Bronchial epithelial cell (primary cell): ENCODE results near the gene BRS3. TPM values are rescaled to one million over a fixed set of nuclear protein-coding genes. Genes with fewer than 3 reads are reported as not detected.

Source experiments
- DNase-seq: peaks from one replicate; pipeline ENCODE4 v3.0.0-alpha.2; 2010; ENCODE audit warnings: low read depth
- FAIRE-seq: peaks from 2 replicates; lab custom pipeline; 2011; peaks lifted over from hg19 to GRCh38; lab: Jason Lieb, UNC
- H3K27me3 ChIP-seq: 2 replicates; pipeline ENCODE4 v1.5.1; 2011; ENCODE audit warnings: low read length; ENCODE audit not compliant: control insufficient read depth, insufficient read depth
- H3K36me3 ChIP-seq: 2 replicates; pipeline ENCODE4 v1.5.1; 2011; ENCODE audit warnings: low read length; ENCODE audit not compliant: control insufficient read depth, insufficient read depth
- H3K4me3 ChIP-seq: 2 replicates; pipeline ENCODE4 v1.5.1; 2011; ENCODE audit warnings: mild to moderate bottlenecking, low read depth, low read length, control low read depth
- CTCF ChIP-seq: IDR thresholded peaks from 2 replicates; pipeline ENCODE4 v1.5.1; 2011; ENCODE audit warnings: mild to moderate bottlenecking, moderate library complexity, low read length, control low read depth, inconsistent platforms; ENCODE audit not compliant: insufficient read depth, severe bottlenecking
- total RNA-seq: library from RNA; depleted of rRNA; stranded (reverse); fragments of >200 nt; gene quantifications from 2 replicates; pipeline ENCODE4 v1.2.1, GENCODE V29; 2014

Gene BRS3
- total RNA-seq, 1 donor from 2014 or later: not detected

GRCh38 chrX:136495043-136495442, 7.3 kb downstream of the BRS3 start:
- FAIRE-seq: no peak
- no peaks in the 10 kb centered on the region for H3K36me3 ChIP-seq
- H3K27me3 ChIP-seq: no peaks in the 10 kb centered on the region
- no peak for DNase-seq
- TF ChIP-seq CTCF: no peak
- H3K4me3 ChIP-seq: no peak overlapping the region

DNA sequence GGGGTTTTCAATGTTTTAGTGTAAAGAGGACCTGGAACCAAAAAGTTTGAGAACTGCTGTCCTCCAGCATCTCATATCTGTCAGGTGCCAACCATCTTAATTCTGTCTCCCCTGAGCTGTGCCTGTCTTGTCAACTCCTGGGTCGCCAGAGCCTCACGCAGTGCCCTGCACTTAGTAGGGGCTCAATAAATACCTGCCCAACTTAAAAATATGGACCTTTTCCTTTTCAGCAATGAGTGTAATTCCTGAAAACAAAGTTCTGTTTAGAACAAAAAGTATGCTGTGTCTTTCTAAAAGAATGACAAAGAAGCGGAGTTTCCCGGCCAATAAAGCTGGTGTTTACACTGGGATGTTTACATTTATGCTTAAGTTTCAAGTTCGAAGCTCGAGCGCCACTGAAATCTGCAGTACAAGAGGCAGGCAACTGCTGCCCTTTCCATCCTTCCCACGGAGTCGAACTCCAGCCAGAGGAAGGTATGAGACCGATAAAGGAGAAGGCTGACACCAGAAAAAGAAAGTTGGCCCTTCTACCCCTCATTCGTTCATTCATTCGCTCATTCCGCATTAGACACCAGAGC, 8.5 kb downstream of the BRS3 start:
- no peak for FAIRE-seq
- no peaks in the 10 kb centered on the region for H3K27me3 ChIP-seq
- no peaks in the 10 kb centered on the region for H3K36me3 ChIP-seq
- DNase-seq: no peak
- H3K4me3 ChIP-seq: peak overlapping the region; percentile 62
- TF ChIP-seq CTCF: no peak

DNA sequence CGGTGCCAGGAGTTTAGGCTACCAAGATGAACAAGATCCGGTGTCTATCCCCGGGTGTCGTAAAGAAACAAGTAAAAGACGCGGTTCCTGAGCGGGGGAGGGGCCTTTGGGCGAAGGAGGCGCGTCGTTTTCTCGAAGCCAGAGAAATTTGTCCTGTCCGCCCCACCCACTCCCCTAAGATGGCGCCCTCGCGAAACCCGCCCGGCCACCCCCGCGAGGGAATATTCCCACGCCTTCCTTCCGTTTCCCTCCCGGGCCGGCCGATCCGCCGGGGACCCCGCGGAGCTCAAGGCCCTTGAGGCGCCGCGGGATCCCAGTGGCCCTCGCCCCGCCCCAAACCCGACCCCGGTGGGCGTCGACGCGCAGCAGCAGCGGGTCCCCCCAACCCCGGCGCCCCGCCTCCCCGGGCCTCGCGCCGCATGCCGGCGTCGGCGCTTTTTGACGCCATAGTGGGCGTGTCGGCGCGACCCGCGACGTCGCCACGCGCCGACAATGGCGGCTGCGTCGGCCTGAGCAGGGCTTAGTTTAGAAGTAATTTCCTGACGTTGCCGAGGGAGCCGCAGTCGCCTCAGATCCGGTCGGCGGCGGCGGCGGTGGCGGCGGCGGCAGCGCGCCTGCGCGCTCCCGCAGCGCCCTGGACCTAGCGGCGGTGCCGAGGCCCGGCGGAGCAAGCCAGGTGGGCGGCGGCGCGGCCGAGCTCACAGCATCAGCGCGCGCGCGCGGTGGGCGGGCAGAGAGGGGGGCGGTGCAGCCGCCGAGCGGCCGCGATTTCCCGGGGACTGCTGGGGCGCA, 9.2 kb downstream of the BRS3 start:
- DNase-seq: peak; percentile 62
- Histone ChIP-seq H3K36me3 (no peaks in the 10 kb centered on the region), H3K4me3 (peak overlapping the region; percentile 62), H3K27me3 (no peaks in the 10 kb centered on the region)
- TF ChIP-seq CTCF: no peak
- FAIRE-seq: no peak

GRCh38 chrX:136497556-136498052, 9.9 kb downstream of the BRS3 start, which contains the start of gene HTATSF1:
HTATSF1 (plus strand) TSS chrX:136497592; CDS start chrX:136497685, 93 bp downstream.
- Histone ChIP-seq H3K27me3 (no peaks in the 10 kb centered on the region), H3K36me3 (no peaks in the 10 kb centered on the region), H3K4me3 (peak within 1 kb of the TSS; percentile 62)
- peak; percentile 4 for DNase-seq
- no peak for FAIRE-seq
- TF ChIP-seq CTCF: no peak

DNA sequence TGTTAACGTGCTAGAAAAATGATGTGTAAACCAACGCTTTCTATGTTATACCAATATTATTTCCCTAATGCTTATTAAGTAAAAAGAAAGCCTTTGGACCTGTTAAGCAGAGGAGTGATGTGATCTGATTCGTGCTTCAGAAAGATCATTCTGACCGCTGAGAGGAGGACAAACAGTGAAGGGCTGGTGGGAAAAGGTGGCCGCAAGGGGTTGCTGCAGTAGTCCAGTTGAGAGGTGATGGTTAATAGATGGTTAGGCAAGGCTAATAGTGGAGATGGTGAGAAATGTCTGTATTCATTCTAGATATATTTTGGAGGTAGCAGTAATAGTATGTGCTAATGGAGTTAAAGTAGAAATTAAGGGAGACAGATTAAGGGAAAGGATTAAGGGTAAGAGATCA, 31.3 kb downstream of the BRS3 start:
- no peak for TF ChIP-seq CTCF
- Histone ChIP-seq H3K36me3 (no peaks in the 10 kb centered on the region), H3K27me3 (peaks cover 2% of the 10 kb centered on the region), H3K4me3 (no peak overlapping the region)
- DNase-seq: no peak
- FAIRE-seq: no peak
